Fibroblast of peridontal ligament (primary cell): ENCODE results near the gene ITPA.
A peak's percentile ranks its signal among the peaks of the same experiment; 100 is the strongest.

ENCODE experiments used
- DNase-seq: peaks from one replicate; pipeline ENCODE4 v3.0.0-alpha.2; 2010; ENCODE audit errors: extremely low read depth

Gene ITPA

DNA sequence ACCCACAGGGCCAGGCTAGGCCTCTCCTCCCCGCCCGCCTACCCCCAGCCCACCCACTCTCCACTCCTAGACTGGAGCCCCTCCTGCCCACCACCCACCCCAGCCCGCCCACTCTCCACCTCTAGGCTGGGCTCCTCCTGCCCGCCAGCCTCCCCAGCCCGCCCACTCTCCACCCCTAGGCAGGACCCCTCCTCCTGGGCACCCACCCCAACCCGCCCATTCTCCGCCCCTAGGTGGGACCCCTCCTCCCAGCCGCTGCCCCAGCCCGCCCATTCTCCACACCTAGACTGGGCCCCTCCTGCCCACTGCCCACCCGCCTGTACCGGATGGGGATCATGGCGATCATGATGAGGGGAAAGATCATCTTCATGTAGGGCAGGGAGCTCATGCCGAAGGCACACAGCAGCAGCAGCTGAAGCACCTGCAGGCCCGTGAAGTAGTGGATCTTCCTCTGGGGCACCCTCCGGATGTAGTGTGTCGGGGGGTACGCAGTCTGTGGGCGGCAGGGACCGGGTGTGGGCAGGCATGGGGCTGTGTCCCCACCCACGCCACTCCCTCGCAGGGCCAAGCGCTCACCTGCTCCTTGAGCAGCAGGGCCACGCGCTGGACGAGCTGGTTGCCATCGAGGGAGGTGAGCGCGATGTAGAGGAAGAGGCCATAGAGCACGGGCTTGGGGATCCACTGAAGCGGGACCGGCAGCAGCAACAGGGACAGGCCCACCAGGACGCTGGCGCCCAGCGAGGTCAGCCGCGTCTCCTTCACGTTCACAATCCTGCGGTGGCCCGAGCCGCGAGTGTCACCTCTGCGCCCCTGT is 18.8 kb downstream of the ITPA start:
- no peak for DNase-seq

DNA sequence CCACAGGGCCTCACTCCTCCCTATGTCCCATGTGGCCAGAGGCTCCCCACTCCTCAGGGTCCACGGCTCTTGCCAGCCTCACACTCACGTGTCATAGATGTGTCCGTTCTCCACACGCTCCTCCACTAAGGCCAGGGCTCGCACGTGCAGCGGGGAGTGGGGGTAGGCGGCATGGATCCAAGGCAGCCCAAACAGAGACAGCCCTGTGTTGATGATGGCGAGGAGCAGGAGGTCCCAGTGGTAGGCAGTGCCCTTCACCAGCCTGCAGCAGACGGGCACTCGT is 19.4 kb downstream of the ITPA start:
- DNase-seq, result no peak

DNA sequence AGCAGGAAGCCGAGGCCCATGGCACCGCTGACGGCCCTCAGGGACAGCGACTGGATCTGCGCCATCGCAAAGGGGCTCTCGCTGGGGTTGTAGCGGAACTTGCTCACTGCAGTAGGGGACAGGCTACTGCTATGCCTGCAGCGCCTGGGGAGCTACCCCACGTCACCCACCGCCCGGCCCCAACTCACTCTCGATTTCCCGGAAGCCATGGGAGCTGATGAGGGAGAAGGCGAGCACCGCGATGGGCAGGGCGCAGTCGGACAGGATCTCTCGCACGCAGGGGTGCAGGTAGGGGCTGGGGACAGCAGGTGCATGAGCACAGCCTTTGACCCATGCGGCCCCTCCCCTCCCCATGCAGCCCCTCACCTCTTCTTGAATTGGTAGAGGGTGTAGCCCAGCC is 19.9 kb downstream of the ITPA start:
- no peak for DNase-seq

DNA sequence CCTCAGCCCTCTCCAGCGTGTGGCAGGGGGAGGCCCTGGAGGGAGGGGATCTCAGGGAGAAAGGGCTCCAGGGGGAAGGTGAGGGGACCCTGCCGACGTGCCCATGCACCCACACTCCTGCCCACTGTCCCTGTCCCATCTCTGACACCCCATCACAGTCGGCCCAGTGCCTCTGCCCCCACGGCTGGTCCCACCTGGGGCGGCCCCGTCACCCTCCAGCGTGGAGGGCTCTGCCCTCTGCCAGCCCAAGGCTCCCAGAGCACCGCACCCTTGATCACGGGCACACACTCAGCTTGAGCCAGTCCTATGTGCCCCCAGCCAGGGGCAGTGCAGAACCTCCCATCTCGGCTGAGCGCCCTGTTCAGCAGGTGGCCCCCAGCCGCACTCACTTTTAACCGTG is 20.5 kb downstream of the ITPA start:
- no peak for DNase-seq

DNA sequence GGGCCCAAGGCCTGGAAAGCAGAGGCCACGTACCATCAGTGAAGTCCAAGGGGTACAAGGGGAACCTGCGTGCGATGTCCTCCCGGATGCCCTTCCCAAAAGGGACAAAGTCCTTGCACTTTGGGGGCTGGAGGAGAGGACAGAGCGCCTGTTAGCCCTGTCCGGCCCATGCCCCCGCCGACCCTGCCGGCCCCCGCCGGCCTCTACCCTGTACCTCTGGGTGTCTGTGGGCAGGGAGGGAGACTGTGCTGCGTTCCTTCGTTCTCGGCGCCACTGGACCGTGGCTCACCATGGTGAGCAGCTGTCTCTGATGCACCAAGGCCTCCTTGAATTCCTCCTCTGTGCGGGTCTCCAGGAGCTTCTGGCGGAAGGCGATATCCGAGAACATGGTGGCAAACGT is 21.8 kb downstream of the ITPA start:
- DNase-seq, result no peak

DNA sequence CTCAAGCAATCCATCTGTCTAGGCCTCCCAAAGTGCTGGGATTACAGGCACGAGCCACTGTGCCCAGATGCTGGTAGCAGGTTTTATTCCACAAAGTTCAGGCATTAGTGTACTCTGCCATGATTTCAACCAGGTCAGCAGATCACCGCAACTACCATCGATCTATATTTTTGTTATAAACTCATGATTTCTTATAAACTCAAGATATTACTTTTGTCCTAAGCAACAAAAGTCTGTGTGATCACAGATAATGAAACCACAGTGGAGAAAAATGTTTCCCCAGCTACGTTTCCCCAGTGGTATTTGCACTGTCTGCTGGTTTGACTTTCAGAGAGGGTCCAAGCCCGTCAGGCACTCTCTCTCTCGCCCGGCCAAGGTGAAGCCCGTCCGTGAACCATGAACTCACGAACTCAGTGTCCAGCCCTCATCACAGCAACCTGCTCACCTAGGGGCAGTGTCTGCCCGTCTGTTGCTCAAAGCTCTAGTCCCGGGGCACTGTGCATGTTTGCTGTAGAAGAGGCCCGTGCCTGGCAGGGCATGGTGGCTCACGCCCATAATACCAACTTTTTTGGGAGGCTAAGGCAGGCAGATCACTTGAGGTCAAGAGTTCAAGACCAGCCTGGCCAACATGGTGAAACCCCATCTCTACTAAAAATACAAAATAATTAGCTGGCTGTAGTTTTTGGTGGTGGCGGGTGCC is 22.7 kb downstream of the ITPA start:
- DNase-seq, result no peak

DNA sequence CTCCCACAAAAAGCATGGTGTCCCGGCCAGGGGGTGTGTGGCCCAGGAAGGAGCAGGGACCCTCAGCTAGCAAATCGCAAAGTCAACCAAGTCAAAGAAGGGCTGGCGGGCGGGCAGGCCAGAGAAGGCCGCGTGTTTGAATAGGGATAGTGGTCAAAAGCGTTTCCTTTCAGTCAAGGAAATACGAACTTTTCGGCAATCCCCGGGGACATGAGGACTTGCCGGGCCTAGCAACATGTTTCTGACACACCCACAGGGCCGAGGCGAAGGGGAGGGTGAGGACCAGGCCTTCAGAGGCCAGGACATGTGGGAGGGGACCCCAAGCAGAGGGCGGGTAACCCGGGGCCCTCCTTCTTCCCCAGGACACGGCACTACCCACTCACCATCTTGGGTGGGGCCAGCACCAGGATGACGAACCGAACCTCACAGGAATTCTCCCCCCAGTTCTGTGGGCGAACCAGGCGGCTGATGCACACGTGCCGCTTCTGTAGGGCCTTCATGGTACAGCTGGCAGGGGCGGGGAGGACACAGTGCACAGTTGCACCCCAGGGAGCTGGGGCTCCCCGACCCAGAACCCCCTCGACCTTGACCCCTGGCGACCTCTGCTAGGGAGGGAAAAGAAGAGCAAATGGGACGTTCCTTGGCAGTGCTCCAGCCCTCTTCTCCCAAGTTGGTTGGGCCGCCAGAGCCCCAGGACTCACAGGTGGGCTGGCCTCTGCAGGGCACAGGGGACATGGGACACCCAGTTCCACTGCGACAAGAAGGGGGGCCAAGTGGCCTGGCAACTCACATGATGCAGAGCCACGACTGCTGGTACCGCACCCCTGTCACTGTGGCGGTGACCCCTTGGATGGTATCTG is 24.1 kb downstream of the ITPA start:
- DNase-seq, result no peak

DNA sequence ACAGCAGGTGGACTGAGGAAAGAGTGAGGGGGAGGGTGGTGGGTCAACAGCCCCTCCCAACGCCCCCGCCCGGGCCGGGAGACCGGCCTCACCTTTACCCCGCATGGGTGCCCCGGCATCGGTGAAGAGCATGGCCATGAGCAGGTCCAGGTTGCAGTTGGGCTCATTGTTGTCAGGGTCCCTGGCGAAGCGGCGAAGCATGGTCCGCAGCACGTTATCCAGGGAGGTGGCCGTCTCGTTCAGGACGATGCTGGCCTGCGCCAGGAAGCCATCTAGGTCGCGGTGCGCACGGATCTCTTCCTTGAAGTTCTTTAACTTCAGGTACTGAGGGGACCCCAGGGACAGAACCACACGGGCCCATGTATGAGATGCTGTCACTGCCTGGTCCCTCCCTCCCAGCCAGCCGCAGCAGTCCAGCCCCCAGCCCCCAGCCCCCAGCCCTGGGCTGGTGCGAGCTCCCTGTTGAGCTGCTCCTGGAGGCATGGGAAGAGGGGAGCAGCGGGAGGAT is 24.7 kb downstream of the ITPA start:
- no peak for DNase-seq

DNA sequence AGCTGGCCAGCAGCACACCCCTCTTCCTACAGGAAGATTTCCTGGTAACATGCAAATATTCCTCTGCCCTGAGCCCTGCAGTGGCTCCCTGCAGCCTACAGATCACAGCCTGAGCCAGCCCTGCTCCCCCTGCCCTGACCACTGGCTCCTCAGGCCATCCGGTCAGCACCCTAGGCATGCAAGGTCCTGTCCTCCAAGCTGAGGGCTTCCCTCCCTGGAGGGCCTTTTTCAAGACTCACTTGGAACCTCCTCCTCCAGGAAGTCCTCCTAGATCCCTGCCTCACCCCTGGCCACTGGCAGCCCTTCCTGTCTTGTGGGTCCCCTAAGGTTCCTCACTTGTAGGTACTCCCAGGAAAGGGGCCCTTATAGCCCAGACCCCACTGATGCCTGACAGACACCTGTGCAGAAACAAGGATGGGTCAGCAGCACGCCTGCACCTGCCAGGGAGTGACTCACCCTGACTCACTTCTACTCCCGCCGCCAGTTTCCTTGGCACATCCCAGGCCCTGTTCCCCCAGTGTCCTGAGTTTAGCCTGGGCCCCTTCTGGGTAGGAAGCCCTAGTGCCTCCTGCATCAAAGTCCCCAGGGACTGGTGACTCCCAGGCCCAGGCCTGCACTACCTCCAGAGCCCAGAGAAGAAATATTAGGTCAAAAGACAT is 26.5 kb downstream of the ITPA start:
- DNase-seq, result no peak

DNA sequence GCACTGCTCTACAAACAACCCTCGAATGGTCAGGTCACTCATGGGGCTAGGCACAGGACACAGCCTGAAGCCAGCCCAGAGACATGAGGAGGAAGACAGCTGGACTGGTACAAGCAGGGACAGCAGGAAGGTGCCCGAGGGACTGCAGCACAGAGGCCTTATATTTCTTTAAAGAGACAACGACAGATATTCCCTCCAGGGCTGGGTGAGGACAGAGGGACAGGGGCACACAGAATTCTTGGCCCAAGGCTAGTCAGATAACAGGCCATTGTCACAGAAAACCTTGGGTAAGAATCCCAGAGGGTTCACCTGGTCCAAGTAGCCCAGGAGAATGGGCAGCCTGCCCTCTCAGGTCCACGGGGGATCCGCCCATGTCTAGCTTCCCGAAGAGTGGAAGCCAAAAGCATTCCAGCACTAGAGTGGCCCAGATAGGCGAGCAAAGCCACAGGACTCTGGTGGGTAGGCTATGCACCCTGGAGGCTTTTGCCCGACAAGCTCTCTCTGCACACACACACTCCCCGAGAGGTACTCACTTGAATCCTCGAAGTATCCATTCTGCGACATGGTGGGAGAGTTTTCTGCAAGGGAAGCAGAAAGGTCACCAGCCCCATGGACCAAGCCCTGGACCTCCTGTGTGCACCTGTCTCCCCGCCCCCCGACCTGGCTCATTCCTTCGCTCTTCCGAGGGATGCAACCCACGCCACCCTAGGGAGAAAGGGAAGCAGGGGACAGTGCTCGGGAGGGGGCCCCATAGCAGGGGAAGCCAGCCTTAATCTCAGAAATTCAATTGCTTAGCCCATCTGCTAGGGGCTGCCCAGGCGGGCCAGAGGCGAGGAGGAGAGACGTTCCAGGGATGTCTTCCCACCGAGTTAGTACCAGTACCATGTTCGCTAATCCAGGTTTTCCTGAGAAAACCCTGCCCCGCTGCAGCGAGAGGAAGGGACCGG is 28.0 kb downstream of the ITPA start:
- DNase-seq, result no peak

DNA sequence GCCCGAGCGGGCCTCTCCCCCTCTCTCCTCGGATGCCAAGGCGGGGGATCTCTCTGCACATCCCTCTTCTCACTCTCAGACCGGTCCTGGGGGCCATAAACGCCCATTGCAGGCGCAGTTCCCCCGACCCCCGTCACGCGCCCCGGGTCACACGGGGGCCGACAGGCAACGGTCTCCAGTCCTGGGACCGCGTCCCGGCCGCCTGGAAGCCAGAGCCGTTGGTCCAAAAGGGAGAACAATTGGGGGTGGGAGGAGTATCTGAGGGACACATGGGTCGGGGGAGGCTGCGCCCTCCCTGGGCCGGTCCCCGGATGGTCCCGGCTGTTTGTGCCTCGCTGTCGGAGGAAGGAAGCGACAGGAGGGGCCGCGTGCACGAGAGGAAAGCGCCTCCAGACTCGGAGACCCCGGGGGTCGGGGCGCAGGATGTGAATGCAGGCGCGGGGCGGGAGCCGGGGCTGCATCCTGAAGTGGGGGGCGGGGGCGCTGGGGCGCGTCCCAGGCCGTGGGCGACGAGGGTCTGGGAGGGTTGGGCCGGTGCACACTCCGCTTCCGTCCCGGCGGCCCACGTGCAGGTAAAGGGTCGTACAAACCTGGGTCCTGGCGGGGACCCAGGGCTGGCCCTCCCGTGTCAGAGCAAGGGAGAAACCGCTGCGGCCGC is 28.8 kb downstream of the ITPA start:
- DNase-seq, result no peak

DNA sequence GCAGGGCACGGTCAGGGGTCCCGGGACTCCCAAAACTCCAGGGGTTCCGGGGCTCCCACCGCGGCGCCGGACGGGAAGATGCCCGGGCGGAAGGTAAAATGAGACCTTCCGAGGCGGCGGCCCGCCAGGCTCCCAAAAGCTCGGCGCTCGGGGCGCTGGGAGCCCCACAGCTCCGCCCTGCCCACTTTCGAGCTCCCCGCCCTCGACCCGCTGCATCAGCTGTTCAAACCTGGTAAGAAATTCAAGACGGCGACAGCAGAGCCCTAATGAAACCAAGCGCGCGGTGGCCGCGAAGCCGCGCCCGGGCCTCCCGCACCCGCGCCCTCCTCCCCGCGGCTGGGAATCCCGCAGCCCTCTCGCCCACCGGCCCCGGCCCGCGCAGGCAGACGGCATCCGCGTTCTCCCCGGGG is 29.3 kb downstream of the ITPA start:
- no peak for DNase-seq

DNA sequence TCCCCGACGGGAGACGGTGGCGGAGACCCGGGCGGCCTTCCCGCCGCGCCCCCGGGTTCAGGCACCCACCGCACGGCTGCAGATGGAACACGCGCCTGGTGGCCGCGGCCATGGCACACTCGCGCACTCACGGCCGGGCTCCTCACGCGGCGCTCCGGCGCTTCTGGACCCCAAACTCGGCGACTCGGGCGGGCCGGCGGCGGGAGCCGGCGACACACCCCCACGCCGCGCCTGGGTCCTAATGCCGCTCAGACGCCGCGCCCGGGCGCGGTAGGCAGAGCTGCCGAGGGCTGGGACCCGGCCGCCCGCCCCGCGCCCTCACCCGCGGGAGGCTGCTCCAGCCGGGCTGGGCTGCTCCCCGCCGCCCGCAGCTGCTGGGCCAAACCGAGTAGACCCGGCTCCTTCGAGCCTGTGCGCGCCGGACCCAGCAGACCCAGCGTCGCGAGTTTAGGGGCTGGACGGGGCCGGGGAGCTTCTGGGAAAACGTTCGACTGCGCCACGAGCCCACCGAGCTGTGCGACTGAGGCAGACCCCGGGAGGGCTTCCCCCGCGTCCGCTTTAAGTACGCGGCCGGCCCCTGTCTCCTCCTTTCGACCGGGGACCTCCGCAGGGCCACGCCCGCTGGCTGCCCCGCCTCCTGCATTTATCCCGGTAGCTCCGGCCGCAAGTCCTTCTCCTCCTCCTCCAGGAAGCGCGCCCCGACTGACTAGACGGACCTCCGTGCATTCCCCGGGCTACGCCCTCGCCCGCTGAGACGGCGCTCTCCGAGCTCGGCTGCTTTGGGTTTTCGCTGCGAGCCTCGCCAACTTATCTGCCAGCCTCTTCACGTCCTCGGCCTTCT is 29.9 kb downstream of the ITPA start, which contains the start of gene SLC4A11:
Gene SLC4A11, minus strand, starts transcription at position 165 of the 841 bp plus-strand sequence. Its CDS starts 53 bp downstream, at position 112.
- DNase-seq, result peak; percentile 34

DNA sequence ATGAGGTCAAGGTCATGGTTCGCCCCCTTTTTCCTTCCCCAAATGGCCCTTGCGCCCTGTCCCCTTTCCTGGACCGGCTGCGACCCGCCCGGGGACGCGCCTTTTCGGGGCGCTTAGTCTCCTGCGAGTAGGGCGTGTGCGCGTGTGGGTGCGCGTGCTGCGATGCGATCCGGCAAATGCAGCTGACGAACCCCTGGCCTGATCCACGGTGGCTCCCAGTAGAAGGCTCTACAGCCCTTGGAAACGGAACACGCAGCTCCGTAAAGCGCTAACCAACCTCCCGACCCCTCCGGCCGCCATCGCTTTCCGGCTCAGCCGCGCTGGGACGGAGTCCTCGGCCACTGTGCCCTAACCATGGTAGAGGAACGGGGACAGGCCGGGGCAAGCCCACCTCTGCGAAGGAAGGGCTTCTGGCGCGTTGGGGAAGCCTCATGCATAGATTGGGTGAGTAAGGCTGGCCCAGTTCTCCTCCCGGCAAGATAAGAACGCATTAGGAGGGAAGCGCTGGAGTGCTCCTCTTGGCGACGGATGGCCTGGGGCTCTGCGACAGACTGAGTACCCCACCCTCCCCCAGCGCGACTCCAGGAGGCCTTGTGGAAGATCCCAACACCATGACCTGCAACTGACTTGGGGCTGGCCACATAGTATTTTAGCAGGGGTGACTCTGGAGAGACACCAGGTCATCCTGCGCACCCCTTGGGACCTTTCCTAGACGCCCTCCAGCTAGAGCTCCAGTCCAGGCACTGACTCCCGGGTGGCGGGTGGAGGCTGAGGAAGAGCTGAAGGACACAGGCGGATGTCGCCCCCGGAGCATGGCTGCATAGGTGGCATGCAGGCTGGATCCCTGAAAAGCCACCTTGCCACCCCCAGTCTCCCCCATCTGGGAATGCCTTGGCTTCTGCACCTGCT is 30.8 kb downstream of the ITPA start:
- no peak for DNase-seq

DNA sequence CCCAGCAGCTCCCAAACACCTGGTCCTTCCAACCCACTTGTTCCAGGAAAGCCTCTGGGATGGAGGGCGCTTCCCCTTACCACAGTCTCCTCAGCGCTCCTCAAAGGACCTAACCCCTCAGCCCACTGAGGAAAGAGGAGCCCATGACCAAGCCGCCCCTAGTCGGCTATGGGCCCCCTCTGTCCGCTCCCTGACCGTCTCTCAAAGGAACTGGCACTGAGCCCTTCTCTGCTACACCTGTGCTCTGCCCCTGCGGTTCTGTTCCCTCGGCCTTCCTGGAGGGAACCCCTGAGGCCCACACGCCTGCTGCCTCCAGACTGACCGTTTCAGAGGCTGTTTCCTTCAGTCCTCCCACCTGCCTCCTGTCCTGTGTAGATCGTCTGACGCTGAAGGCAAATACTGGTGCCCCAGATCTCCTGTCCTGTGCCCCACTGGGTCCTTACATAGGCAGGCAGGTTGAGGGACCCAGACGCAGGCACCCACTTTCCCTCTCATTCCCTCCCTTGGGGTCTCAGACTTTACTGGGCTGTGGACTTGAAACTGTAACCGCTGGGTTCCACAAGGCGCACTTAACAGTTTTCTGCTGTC is 31.6 kb downstream of the ITPA start:
- DNase-seq, result no peak

DNA sequence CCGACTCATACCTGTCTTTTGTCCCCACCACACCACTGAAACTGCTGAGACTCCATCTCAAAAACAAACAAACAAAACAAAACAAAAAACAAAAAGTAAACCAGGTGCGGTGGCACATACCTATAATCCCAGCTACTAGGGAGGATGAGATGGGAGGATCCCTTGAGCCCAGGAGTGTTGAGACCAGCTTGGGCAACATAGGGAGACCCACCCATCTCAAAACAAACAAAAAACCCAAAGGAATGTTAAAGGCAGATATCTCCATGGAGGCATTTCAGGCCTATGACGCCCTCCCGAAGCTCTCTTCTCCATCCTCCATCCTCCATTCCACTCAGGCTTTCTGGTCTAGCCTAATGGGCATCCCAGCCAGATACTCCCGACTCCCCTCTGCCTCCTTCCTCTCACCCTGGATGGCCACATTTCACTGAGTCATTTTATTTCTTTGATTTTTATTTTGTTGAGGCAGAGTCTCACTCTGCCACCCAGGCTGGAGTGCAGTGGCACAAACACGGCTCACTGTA is 32.9 kb downstream of the ITPA start:
- DNase-seq, result no peak

DNA sequence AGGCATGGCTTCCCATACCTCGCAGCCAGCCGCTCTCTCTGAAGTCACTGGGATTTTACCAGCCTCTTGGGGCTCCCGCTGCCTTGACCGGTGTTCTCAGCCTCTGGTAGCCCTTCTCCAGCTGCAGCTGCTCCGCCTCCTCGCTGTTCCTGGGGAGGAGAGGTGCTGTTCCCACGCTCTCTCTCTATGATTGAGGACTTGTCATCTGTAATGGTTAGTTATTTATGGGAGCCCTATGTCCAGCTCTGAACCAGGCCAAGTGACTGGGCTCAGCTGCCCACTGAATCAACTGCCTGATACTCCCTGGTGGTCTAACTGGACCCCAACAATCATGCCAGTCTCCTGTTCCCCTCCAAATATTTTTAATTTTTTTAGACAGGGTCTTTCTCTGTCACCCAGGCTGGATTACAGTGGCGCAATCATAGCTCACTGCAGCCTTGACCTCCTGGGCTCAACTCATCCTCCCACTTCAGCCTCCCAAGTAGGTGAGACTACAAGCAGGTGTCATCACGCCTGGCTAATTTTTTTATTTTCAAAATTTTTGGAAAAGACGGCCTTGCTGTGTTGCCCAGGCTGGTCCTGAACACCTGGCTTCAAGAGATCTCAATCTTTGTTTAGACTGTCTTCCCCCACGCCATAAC is 34.5 kb downstream of the ITPA start:
- no peak for DNase-seq
